GM21723 (cell line): ENCODE results near the gene AGXT2.
"Not testable (repeated sequence)": the region's sequence is repeated elsewhere in the genome, so short reads cannot be mapped to it uniquely, and the experiment has no call there.

Experiments used
- ATAC-seq: cut with Tn5 transposase; IDR thresholded peaks from one replicate; pipeline ENCODE4 v1.9.1; 2021; ENCODE audit warnings: mild to moderate bottlenecking, moderate library complexity; ENCODE audit not compliant: unreplicated experiment

AGXT2 gene

DNA sequence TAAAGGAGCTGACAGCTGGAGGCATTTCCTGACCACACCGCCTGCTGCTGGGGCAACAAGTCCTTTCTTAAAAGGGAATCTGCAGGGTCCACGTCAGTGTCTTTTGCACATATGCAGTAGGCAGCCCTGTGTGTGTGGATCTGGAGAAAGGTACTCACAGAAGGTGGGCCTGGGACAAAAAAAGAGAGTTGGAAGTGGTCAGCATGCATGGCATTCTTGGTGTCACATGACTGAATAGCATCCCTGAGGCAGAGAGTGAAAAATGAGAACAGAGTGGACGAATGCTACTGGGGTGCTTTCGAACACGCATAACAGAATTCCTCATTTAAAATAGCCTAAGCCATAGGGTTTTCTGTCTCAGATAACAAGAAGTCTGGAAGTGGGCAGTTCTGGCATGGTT is 71.4 kb downstream of the AGXT2 start:
- no peak for ATAC-seq

DNA sequence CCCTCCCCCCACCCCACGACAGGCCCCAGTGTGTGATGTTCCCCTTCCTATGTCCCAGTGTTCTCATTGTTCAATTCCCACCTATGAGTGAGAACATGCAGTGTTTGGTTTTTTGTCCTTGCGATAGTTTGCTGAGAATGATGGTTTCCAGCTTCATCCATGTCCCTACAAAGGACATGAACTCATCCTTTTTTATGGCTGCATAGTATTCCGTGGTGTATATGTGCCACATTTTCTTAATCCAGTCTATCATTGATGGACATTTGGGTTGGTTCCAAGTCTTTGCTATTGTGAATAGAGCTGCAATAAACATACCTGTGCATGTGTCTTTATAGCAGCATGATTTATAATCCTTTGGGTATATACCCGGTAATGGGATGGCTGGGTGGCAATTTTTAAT is 76.1 kb downstream of the AGXT2 start:
- not testable (repeated sequence) for ATAC-seq

GRCh38 chr5:34970552-34970951 is 77.2 kb downstream of the AGXT2 start:
- no peak for ATAC-seq

GRCh38 chr5:34968258-34968657 is 79.5 kb downstream of the AGXT2 start:
- ATAC-seq = no peak

- no peak for ATAC-seq
Observed at GRCh38 chr5:34967540-34967939, 80.2 kb downstream of the AGXT2 start.

DNA sequence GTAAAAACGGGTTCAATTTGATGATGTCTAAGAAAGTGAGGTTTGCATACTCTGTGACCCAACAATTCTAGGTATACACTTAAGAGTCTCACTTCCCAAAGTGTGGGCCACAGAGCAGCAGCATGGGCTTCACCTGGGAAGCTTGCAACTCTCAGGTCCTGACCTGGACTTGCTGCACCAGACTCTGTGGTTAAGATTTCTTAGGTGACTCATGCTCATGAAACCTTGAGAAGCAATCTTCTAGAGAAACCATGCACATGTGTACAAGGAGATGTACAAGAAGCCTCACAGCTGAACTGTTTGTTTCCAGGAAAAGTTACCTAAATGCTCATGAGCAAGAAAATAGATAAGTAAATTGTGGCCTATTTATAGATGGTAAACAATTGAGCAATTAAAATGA is 88.4 kb downstream of the AGXT2 start:
- ATAC-seq = peak; percentile 88

GRCh38 chr5:34957857-34958690 is 89.7 kb downstream of the AGXT2 start:
- peak; percentile 40 for ATAC-seq

- no peak for ATAC-seq
Observed at GRCh38 chr5:34957321-34957720, 90.4 kb downstream of the AGXT2 start.
